Inflammatory macrophage treated with lipopolysaccharide for 1 hour (primary cell): ENCODE measurements around the gene RHBDL3.

Experiments used
- DNase-seq, 2 donors: peaks; one replicate each; pipeline ENCODE4 v3.0.0-alpha.2; 2020 to 2022

Gene RHBDL3

DNA sequence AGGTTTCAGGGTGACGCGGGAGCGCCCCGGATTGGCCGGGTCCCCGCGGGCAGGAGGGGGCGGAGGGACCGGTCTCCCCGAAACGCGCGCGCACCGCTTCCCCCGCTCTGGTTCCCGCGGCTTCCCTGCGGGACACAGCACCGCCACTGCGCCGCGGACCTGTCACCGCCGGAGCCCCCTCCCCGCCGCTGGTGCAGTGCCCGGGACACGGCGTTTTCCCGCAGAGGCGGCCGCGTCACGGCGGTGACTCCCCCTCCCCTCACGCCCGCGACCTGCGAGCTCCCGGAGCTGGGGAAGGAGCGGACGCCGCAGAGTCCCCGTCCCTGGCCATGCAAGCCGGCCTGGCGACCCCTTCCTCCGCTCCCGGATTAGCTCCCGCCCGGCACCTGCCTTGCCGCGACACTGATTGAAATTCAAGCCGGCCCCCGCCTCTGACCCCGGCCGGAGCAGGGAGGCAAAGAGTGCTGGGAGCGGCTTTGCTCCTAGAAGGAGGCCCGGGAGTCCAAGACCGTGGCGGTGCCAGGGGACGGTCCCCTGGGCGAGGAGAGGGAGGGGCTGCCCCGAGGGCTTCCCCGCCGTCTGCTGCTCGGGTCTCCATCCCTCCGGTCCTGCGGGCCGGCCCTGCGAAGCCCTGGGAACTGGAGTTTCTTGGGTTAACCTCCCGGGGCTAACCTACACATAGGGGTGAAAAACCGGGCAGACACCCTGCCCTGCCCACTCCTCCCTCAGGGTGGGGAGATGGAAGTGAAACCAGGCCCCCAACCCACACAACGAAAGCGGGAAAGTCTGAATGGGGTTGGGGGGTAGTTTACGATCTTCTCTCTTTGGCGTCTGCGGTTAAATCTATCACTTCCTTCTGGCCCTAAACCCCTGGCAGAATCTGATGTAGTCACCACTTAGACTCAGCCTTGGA is 1.0 kb downstream of the RHBDL3 start:
- peak in 1 of 2 donors; percentile 17 for DNase-seq

DNA sequence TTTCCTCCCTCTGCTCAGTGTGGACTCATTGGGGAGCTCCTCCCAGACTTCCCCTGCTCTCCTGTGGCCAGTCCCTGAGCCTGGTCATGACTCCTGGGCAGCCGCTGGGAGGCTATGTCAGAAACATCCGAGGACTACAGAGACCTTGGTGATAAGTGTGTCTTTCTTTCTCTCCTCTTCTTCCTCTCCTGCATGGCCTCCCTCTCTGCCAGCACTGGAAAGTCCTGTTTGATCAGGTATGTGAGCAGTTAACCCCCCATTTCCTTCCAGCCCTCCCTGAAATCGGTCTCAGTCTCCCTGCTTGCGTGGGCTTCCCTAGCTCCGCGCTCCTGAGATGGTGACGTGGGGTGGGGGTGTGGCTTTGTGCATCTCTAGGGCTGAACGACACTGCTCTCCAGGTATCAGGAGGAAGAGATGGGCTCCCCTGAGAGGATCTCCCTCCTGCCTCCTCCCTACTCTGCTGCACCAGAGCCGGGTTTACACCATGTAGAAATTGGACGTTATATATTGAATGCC is 2.1 kb downstream of the RHBDL3 start:
- DNase-seq: no peak

DNA sequence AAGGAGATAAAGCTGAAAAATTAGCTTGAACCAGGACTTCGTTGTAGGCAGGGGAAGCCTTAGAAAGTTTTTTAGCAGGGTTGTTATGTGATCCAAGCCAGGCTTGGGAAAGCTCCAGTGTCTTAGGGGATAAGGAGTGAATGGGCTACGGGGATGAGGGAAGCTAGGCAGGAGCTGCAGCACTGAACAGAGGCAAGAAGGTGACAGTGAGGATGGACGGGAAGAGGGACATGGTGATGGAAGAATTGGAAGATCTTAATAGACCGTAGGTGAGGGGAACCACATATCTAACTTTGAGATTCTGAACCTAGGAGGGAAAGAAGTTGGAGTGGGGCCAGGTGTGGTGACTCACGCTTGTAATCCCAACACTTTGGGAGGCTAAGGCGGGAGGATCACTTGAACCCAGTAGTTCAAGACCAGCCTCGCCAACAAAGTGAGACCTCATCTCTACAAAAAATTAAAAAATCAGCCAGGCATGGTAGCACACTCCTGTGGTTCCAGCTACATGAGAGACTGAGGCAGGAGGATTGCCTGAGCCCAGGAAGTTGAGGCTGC is 3.2 kb downstream of the RHBDL3 start:
- DNase-seq: no peak

DNA sequence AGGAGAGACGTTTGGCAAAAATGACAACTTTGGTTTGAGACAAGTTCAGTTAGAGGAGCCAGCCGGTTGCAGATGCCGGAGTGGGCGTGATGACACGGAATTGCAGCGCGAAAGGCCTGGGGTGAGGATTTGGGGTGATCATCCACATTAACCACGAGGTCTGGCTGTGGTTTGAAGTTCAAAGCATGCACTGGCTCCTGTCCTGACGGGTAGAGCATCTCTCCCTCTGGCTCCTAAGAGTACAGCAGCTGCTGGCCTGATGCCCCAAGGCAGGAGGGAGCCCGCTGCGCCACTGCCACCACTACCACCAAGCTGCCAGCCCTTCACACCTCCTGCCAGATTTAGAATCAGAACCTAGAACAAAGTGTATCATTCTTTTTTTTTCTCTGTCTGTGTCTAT is 3.7 kb downstream of the RHBDL3 start:
- DNase-seq: no peak

DNA sequence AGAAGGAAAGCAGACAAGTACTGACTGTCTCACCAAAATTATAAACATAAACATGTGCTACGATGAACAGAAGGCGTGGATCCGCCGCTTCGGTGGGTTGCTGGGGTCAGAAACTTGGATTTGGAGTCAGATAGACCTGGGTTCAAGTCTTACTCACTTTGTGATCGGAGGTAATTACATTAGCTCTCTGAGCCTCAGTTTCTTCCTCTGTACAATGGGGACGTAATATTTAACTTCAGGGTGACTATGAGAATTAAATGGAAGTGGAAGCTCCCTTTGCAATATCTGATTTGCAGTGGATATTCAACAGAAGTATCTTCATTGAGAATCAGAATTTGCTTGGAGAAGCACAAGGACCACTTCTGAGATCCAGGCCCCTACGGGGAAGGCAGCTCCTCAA is 6.2 kb downstream of the RHBDL3 start:
- DNase-seq: no peak

DNA sequence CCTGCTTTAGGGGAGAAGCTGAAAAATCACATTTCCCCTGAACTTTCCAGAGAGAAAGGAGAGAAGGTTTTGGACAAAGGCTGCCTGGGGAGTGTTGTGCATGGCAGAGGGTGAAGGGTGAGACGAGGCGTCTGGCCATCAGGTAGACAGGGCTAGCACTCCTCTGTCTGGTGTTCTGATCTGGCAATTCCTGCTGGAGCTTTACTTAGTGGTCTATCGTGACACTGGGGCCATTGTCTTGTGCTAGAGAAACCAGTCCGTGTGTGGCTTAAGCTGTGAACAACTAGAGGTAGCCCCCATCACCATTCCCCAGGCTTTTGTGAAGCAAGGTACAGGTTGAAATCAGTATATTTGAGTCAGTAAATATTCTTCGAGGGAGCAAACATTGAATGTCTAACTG is 8.5 kb downstream of the RHBDL3 start:
- no peak for DNase-seq

DNA sequence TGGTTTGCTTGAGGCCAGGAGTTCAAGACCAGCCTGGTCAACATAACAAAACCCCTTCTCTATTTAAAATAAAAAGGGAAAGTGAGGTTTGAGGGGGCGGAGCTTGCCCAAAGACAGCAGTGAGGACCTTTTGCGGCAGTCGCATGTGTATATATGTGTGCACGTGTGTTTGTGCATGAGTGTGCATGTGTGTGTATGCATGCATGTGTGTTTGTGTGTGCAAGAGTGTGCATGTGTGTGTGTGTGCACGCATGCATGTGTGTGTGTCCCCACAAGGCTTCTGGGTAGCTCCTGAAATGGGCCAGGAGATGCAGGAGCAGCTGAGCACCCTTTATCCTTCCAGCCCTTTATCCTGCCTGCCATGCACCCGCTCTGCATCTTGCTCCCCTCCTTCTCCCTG is 9.0 kb downstream of the RHBDL3 start:
- DNase-seq: no peak

DNA sequence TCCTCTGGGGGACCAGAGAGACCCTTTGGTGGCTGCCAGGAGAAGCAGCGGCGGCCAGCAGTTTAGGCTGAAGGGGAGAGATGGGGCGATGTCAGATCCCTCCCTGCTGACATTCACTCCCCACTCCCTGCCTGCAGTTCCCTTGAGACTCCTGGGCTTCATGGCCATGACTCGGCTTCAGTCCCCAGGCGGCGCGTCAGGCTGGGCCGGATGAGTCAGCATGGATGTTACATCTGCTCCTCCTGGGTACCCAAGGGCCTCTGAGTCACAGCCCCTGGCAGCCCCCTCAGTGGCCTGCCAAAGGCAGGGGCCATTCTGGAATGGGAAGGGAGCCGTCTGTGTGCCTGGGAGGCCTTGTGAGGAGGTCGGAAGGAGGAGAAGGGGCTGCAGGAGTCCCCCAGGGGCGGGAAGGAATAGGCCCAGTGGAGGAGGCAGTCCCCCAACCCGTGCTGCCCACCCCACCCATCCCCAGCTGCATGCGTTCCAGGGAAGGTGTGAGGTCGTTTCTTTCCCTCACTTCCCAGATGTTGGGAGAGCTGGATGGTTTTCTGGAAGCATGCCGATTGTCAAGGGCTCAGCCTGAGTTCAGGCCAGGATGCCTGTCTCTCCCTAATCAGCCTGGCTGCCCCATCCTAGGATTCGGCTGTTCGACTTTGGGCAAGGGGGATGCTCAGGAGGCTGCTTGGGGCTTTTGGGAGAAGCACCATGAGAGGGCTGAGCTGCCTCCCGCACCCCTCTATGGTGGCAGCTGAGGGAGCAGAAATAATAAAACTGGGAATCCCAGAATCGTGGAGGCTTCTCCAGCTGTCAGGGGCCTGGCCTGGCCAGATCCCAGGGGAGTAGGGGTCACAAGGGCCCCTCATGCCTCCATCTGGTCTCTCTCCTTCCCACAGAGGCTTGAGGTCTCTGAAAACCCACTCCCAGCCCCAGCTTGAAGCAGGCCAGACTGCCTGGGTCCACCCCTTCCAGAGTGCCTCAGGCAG is 9.7 kb downstream of the RHBDL3 start:
- DNase-seq: peak; percentile 41 to 71

DNA sequence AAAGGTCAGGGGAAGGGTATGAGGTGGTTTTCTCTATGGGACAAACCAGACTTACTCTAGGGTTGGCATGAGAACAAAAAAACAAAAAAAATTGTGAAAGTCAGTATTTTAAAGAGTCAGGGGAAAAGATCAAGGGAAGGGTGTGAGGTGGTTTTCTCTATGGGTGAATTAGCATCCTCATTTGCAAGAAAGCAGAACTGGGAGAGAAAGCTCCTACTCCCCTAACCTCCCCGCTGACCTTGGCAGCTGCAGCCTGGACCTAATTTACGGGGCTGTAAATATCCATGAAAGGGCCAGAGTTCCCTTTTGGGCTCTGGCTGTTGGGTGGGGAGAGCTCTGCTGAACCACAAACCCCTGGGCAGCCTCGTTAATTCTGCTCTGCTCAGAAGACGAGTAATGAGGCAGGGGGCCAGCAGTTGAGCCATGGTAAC is 10.6 kb downstream of the RHBDL3 start:
- peak; percentile 30 to 60 for DNase-seq

DNA sequence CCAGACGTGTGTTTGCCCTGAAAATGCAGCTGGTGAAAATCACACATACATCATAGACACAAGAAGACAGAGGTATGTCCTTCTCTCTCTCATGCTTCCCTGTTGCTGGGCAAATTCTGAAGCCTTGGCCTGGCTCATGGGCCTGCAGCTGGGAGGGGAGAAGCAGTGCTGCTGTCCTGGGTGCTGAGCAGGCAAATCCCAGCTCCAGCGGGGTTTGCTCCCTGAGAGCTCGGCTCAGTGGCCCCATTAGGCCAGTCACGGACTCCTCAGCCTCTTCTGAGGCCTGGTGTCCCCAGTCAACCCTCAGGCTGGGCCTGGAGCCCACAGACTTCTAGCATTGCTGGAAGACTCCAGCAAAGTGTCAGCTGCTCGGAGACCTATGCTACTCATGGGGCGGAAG is 11.7 kb downstream of the RHBDL3 start:
- no peak for DNase-seq

DNA sequence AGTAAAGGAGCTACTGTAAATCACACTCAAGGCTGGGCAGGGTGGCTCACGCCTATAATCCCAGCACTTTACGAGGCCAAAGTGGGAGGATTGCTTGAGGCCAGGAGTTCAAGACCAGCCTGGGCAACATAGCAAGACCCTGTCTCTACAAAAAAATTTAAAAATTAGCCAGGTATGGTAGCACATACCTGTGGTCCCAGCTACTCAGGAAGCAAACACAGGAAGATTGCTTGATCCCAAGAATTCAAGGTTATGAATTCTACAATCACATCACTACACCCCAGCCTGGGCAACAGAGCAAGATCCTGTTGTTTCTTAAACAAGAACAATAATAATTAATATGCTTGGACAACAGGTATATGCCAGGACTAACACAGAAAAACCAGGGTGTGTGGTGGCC is 13.2 kb downstream of the RHBDL3 start:
- DNase-seq: no peak

DNA sequence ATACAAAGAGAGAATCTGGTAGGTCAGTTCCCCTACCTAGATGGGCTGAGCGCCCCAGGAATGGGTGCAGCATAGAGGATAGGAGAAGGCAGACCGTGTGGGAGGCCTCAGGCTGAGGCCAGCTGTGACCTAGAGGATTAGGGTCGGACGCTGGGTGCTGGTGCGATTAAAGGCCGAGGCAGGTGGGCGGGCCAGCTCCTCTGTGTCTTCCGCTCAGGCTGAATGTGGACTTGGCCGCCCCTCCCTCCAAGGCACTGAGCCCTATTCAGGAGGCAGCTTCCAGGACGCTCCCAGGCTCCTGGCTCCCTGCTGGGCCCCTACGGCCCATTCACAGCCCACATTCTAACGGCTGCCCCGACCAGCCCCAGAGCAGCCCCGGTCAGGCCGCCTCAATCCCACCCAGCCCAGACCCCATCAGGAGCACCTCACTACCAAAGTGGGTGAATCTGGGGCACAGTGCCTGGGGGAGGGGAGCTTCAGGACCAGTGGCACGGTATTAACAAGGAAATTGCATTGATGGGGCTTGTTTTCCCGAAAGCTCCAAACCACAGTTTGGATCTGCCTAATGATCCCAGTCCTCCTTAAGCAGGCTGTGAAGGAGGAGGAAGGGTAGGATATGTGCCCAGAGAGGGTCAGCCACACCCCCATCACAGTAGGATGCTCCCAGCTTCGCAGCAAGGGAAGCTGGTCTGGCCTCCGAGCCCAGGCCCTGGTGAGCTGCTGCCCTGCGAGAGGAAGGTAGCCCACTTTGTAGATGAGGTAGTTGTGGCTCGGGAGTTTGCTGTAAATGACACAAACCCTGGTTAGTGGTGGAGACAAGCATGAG is 14.5 kb downstream of the RHBDL3 start:
- no peak for DNase-seq

DNA sequence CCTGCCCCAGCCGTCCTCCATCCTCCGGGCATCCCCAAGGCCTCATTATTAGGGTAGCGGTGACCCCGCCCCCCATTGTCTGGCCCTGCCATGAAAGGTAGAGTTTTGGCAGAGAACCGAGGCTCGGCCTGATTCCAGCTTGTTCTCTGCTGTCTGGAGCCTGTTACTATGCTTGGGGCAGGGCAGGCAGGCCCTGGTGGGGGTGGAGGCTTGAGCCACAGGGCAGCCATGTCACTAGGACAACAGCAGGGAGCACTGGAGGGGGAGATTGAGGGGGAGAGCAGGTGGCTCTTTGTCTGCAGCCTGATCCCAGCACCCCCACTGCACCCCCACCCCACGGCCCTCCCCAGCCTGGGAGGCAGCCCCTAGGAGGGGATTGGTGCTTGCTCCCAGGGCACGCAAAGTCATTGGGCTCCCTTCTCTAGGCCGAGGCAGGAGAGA is 15.4 kb downstream of the RHBDL3 start:
- DNase-seq: no peak

DNA sequence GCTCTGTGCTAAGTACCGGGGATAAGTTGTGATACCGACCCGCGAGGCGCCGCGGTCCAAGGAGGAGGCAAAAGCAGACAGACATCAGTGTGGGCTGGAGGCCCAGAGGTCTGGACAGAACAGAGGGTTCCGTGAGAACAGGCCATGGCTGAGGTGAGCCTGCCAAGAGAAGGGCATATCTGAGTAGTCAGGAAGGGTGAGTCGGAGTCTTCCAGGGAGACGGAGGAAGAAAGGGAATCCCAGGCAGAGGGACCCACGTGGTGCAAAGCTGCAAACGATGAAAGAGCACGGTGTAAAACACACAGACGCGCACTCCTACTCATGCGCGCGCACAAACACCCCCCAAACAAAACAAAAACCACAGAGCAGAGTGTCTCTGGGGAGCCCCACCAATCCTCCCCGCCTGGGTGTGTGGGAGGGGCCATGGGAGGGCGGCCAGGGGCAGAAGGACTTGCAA is 18.1 kb downstream of the RHBDL3 start:
- DNase-seq: no peak

DNA sequence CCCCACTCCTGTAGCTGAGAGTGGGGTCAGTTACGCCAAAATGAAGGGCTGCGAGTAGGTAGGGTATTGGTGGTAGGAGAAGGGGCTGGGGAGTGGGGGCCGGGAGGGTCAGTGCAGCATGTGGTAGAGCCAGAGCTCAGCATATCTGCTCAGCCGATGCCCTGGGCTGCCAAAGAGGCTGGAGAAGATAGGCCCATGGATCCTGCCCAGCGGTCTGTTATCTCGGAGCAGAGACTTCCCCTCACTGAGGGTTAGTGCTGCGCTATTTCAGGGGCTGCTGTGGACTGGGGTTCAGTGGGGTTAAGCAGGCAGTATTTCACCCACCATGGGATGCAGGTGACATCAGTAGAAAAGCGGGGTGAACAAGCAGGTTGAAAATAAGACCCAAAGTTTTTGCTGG is 19.7 kb downstream of the RHBDL3 start:
- no peak for DNase-seq

DNA sequence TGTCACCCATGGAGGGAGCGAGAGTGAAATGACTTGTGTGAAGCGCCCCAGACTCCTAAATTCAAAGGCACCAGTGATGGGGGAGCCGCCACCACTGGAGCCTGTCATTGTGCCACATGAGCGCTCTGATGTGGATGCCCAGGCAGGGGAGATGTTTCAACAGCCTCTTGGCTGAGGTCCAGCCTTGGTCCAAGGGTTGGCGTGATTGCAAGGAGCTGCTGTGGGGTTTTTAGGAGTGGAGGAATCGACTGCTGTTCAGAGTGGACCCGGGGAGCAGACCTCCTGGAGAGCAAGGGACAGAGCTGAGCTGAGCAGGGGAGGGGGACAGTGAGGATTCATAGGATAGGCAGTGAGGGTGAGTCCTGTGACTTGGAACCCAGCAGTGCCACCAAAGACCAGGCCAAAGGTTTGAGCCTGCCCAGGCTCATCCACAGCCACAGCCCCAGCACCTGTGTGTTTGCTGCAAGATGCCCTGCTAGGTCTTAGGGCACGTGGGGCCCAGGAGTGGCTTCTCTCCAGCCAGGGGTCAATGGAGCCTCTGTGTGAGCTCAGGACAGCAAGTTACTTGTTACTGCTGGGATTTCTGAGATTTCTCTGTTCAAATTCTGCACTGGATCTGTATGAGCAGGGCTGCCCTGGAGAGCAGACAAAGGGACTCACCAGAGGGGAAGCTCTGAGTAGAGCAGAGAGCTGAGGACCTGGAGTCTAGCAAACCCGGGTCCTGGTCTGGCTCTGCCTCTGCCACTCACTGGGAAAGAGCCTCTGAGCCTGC is 20.3 kb downstream of the RHBDL3 start:
- DNase-seq: no peak

DNA sequence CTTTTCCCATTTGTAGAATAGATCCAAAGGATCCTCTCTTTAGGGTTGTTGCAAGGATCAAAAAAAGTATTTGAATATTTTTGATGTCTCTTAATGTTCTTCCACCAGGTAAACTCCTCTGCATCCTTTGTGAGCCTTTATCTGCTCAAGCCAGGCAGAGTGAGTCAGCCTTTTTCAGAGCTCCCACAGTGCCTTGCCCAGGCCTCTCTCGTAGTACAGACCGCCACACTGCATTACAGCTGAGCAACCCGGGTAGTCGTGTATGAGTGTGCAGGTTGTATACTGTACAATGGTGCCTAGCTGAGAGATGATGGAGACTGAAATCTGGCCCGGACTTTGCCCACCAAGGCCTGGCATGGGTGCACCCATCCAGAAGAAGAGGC is 20.9 kb downstream of the RHBDL3 start:
- no peak for DNase-seq

DNA sequence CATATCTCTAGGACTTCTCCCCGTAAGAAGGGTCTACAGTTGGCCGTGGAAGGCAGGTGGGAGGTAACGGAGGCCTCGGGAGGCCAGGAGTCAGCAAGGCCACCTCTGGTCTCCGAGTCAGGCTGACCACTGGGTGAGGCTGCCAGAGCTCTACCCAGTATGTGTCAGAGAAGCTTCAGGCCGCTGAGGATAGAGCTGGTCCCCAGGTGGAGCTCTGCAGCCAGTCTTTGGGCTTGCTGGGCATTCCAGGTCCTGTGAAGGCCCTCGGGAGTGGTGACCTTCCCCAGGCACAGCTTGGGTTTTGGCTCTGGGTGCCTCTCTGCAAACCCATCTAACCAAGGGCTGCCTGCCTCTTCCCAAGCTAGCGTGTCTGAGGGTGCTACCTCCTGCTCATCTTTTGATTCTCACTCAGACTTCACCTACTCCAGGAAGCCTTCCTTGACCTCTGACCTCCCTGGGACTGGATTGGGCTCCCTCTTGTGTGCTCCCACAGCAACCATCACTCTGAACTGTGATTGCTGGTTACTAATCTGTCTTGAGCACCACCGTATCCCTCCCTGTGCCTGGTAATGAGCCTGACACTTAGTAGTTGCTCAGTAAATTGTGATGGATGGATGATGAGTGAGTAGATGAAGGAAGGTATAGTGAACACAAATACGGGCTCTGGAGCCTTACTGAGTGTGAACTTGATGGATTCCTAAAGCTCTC is 22.3 kb downstream of the RHBDL3 start:
- no peak for DNase-seq

DNA sequence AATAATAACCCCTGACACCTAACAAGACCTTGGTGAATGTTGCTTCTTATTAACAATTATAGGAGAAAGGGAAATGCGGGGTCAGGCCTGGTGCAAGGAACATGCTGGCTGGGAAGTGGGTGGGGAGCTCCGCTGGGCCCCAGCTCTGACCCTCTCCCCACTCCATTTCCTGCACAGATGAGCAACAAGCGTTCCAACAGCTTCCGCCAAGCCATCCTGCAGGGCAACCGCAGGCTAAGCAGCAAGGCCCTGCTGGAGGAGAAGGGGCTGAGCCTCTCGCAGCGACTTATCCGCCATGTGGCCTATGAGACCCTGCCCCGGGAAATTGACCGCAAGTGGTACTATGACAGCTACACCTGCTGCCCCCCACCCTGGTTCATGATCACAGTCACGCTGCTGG is 23.0 kb downstream of the RHBDL3 start:
- peak in 1 of 2 donors; percentile 14 for DNase-seq

DNA sequence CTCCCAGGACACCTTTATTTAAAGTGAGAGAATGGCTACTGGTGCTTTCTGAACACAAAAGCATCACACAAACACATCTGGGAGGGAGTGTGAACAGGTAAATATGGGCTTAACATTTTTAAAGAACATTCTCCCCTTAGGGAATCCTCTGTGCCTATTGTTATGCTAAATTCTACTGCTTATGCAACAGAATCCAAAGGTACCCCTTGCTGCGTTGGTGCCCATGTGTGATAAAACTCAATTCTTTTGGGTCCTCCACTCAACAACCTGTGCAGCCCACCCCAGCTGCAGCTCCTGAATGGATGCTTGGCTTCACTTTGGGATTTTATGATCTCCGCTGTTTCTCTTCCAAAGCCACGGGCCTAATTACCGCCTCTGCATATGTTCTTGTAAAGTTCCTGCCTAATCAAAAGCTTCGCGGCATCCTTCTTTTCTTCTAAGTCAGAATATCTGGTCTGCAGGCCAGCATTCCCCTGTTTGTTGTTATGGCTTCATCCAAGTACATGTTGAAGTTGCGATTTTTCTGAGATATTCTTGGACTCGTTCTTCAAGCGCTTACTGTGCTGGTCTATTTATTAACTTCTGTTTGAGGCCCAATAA is 23.9 kb downstream of the RHBDL3 start:
- no peak for DNase-seq
